Tibial artery (tissue), 4 donors: Measurements from ENCODE around the gene PGRMC1.
"Not testable (repeated sequence)": the region's sequence is repeated elsewhere in the genome, so short reads cannot be mapped to it uniquely, and the experiment has no call there.

ENCODE experiments used
- DNase-seq, 2 donors: peaks; one replicate each; pipeline ENCODE4 v3.0.0-alpha.2; 2019
- H3K27ac ChIP-seq, 2 donors: fragments of 200-600 bp; sonication (generic) in 1 of 2; 1 replicate in 1 of 2; 2 replicates in 1 of 2; pipeline ENCODE4 v1.5.1; 2018 to 2019; ENCODE audit warnings: mild to moderate bottlenecking in 1 of 2
- H3K27me3 ChIP-seq, 2 donors: fragments of 200-600 bp; sonication (generic) in 1 of 2; one replicate each; pipeline versions ENCODE4 v1.5.1 to v1.6.0; 2016 to 2019
- H3K36me3 ChIP-seq, 3 donors: fragments of 200-600 bp; sonication (generic) in 2 of 3; one replicate each; pipeline ENCODE4 v1.5.1; 2016 to 2019; ENCODE audit warnings: mild to moderate bottlenecking in 2 of 3
- H3K4me1 ChIP-seq, 4 donors: fragments of 200-600 bp; sonication (generic) in 2 of 4; 1 replicate in 3 of 4; 2 replicates in 1 of 4; pipeline ENCODE4 v1.5.1; 2016 to 2019
- H3K4me3 ChIP-seq, 2 donors: fragments of 200-600 bp; sonication (generic) in 1 of 2; 1 replicate in 1 of 2; 2 replicates in 1 of 2; pipeline ENCODE4 v1.5.1; 2018 to 2019; ENCODE audit warnings: mild to moderate bottlenecking in 2 of 2
- H3K9me3 ChIP-seq, 3 donors: fragments of 200-600 bp; sonication (generic) in 1 of 3; one replicate each; pipeline ENCODE4 v1.5.1; 2016 to 2019
- intact Hi-C: fragments of 100-400 bp; cut with DNase I; formaldehyde crosslinking; loops from one replicate; pipeline ENCODE4 v1.15.0; 2023; ENCODE audit warnings: low total_unique reads
- TF ChIP-seq, protein P1 (sequence below), 2 experiments: fragments of 200-600 bp in 1 of 2; fragments of 450-650 bp in 1 of 2; IDR thresholded peaks; one replicate each; pipeline ENCODE4 v1.5.1; 2017 to 2019; ENCODE audit warnings: antibody characterized with exemption in 2 of 2, mild to moderate bottlenecking in 1 of 2, moderate library complexity in 1 of 2

Gene PGRMC1

DNA sequence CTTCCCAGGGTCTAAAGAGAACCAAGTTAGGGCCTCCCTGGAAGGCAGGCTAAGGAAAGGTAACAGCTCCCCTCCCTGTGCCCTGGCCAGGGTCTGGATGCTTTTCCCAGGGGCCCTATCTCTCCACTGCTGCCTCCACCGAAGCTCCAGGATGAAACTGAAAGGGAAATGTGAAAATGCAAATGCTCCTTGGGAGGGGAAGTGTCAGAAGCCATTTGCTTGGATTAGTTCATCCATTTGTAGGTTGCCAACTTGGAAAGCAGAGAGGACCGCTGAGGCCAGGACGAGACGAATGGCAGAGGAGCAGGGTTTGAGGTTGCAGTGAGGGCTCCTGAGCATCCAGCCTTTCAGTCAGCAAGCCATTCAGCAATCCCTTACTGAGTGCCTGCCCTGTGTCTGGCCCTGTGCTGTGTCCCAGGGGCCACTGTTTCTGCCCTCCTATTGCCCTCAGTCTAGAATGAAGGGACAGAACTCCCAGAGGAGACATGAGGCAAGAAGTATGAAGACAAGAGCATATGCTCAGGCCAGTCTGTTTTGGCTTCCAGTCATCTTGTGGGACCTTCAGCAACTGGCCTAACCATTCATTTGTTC lies 45.9 kb upstream of the PGRMC1 start:
- intact Hi-C loops: no loop called here
- Histone ChIP-seq H3K4me3 (no peak overlapping the region), H3K4me1 (no peaks in the 10 kb centered on the region), H3K27ac (peak overlapping the region in 1 of 2 donors; percentile 39), H3K36me3 (no peaks in the 10 kb centered on the region), H3K9me3 (no peaks in the 10 kb centered on the region), H3K27me3 (no peaks in the 10 kb centered on the region)
- peak in 1 of 2 donors; percentile 21 for DNase-seq
- TF ChIP-seq, protein P1, sequence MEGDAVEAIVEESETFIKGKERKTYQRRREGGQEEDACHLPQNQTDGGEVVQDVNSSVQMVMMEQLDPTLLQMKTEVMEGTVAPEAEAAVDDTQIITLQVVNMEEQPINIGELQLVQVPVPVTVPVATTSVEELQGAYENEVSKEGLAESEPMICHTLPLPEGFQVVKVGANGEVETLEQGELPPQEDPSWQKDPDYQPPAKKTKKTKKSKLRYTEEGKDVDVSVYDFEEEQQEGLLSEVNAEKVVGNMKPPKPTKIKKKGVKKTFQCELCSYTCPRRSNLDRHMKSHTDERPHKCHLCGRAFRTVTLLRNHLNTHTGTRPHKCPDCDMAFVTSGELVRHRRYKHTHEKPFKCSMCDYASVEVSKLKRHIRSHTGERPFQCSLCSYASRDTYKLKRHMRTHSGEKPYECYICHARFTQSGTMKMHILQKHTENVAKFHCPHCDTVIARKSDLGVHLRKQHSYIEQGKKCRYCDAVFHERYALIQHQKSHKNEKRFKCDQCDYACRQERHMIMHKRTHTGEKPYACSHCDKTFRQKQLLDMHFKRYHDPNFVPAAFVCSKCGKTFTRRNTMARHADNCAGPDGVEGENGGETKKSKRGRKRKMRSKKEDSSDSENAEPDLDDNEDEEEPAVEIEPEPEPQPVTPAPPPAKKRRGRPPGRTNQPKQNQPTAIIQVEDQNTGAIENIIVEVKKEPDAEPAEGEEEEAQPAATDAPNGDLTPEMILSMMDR (IDR thresholded peaks at IDR 0.05): no peak

DNA sequence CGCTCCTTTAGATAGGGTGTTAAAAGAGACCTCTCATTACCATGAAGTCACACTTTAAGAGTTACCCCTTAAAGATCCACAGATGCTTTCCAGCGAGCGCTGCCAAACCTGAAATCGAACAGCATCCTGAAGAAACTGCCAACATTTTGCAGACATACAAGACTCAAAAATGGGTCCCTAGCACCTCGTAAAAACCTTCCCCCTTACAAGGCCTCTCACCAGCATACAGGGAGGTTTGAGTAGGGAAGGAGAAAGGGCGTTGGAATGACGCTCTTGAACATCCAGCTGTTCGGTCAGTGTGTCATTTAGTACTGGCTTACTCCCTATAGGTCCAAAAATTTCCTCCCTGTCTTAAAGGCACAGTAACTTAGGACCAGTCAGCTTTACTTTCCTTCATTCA lies 45.3 kb upstream of the PGRMC1 start:
- DNase-seq: peak in 1 of 2 donors; percentile 23
- Histone ChIP-seq H3K4me1 (no peaks in the 10 kb centered on the region), H3K4me3 (no peak overlapping the region), H3K9me3 (no peaks in the 10 kb centered on the region), H3K36me3 (no peaks in the 10 kb centered on the region), H3K27me3 (no peaks in the 10 kb centered on the region), H3K27ac (peak overlapping the region in 1 of 2 donors; percentile 39)
- intact Hi-C loops: no loop called here
- TF ChIP-seq, protein P1 (IDR thresholded peaks at IDR 0.05): no peak

DNA sequence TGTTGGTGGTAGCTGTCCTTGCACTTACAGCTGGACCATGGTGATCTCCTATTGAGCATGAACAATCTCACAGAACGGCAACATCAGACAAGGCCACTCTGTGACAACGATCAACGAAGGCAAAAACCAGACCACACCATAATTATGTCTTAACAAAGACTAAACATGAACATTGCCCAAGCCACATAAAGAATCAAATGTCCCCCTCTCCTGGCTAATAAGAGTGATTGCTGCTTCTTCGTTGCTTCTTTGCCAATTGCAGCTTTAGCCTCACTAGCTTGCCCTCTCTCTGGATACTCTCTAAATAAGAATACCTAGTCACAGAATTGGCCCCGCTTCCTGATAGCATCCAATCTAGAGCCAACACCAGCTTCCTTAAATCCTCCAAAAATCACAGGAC lies 41.5 kb upstream of the PGRMC1 start:
- no peaks in the 10 kb centered on the region for H3K9me3 ChIP-seq
- H3K27me3 ChIP-seq: no peaks in the 10 kb centered on the region
- H3K4me1 ChIP-seq: no peaks in the 10 kb centered on the region
- TF ChIP-seq, protein P1 (IDR thresholded peaks at IDR 0.05): no peak
- no peak overlapping the region for H3K27ac ChIP-seq
- intact Hi-C loops: no loop called here
- no peak for DNase-seq
- H3K4me3 ChIP-seq: no peak overlapping the region
- H3K36me3 ChIP-seq: no peaks in the 10 kb centered on the region

DNA sequence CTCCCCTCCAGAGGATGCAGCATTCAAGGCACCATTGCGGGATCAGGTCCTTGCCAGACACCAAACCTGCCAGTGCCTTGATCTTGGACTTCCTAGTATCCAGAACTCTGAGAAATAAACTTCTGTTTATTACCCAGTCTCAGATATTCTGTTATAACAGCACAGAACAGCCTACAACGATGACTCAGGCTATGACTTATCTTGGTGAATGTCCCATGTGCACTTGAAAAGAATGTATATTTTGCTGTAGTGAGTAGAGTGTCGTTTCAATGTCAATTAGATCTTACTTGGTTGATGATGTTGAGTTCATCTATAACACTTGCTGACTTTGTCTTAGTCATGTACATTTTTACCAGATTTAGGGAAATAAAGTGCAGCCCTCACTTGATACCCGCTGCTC lies 34.5 kb upstream of the PGRMC1 start:
- TF ChIP-seq, protein P1 (IDR thresholded peaks at IDR 0.05): no peak
- Histone ChIP-seq H3K27ac (no peak overlapping the region), H3K9me3 (no peaks in the 10 kb centered on the region), H3K4me3 (no peak overlapping the region), H3K36me3 (no peaks in the 10 kb centered on the region), H3K27me3 (no peaks in the 10 kb centered on the region), H3K4me1 (no peaks in the 10 kb centered on the region)
- no peak for DNase-seq
- intact Hi-C loops: no loop called here

DNA sequence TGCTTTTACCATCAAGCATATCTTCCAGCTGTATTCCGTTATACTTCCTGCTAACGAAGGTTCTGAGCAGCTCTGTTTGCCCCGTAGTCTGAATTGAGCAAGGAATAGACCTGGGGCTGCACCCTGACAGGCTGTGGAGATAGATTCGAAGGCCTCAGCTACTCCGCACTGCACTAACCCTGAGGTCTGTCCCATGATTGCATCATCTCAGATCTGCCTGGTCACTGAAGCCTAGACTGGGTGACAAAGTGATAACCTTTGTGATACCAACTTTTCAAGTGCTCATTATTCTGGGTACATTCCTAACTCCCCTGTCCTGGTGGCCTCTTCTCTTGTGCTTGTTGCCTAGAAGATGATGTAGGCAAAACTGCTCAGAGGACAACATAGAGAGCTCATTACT lies 29.9 kb upstream of the PGRMC1 start:
- Histone ChIP-seq H3K9me3 (no peaks in the 10 kb centered on the region), H3K27me3 (no peaks in the 10 kb centered on the region), H3K4me3 (no peak overlapping the region), H3K36me3 (no peaks in the 10 kb centered on the region), H3K27ac (no peak overlapping the region), H3K4me1 (no peaks in the 10 kb centered on the region)
- TF ChIP-seq, protein P1 (IDR thresholded peaks at IDR 0.05): no peak
- intact Hi-C loops: no loop called here
- DNase-seq: no peak

DNA sequence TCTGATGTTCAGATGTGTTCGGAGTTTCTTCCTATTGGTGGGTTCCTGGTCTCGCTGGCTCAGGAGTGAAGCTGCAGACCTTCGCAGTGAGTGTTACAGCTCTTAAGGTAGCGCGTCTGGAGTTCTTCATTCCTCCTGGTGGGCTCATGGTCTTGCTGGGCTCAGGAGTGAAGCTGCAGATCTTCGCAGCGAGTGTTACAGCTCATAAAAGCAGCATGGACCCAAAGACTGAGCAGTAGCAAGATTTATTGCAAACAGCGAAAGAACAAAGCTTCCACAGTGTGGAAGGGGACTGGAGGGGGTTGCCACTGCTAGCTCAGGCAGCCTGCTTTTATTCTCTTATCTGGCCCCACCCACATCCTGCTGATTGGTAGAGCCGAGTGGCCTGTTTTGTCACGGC lies 28.6 kb upstream of the PGRMC1 start:
- DNase-seq, H3K4me1 ChIP-seq, H3K9me3 ChIP-seq, H3K4me3 ChIP-seq, H3K27me3 ChIP-seq, H3K27ac ChIP-seq, H3K36me3 ChIP-seq, intact Hi-C loops: not testable (repeated sequence)
